Suprapubic skin (tissue), 3 donors: ENCODE measurements around the gene WDR86.

Source experiments
- CTCF ChIP-seq, 2 donors: fragments of 200-600 bp in 1 of 2; fragments of 450-650 bp in 1 of 2; sonication (generic) in 1 of 2; IDR thresholded peaks; one replicate each; pipeline ENCODE4 v1.5.1; 2016 to 2019; ENCODE audit warnings: antibody characterized with exemption in 2 of 2, mild to moderate bottlenecking in 1 of 2, moderate library complexity in 1 of 2
- EP300 ChIP-seq: sonication (generic); formaldehyde crosslinking; IDR thresholded peaks from one replicate; pipeline ENCODE4 v1.6.1; 2017; ENCODE audit warnings: antibody characterized with exemption
- POLR2A ChIP-seq, 2 donors: fragments of 450-650 bp; IDR thresholded peaks; one replicate each; pipeline ENCODE4 v1.6.1; 2017; ENCODE audit warnings: antibody characterized with exemption in 2 of 2, mild to moderate bottlenecking in 2 of 2, moderate library complexity in 2 of 2

DNA sequence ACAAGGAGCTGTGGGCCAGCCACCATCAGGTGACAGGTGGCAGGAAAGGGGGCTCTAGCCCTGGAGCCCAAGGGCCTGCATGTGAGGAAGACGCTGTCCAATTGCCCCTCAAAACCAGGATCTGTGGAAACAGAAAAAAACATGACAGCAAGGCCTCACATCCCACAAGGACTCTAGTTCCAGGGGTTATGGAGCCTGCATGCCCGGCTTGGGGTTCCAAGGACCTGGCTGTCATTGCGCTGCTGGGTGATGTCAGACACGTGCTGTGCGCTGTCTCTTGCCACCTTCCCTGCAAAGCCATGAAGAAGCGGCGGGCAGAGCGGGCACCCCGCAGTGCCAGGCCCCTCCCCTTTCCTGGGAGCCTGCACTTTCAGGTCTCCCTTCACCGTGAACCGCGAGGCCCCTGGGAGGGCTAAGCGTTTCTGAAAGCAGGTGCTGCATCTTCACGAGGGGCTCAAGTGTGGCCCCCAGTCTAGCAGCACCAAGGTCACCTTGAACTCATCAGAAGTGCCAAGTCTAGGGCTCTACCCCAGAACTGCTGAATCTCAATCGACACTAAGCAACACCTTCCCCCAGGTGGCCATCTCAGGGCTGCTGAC lies 45.2 kb upstream of the WDR86 start:
- TF ChIP-seq CTCF (IDR thresholded peaks at IDR 0.05) (no peak), POLR2A (IDR thresholded peaks at IDR 0.05) (no peak), EP300 (no peak)
